Measurements from ENCODE around the gene AMHR2.
"Not testable (repeated sequence)": the region's sequence is repeated elsewhere in the genome, so short reads cannot be mapped to it uniquely, and the experiment has no call there.

AMHR2 gene

DNA sequence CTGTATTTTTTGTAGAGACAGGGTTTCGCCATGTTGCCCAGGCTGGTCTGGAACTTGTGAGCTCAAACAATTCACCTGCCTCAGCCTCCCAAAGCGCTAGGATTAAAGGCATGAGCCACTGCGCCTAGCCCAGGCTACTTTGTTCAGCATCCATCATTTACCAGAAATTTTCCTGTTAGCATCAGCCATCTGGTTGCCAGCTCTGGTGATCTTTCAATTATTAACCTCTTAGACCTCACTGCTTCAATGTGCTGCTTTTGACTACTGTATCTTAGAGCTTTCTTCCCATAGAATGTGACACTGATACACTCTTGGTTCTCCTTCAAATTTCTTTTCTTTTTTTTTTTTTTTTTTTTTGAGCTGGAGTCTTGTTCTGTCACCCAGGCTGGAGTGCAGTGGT is 5.4 kb upstream of the AMHR2 start:
- no peak overlapping the region for H3K4me3 ChIP-seq (ENCODE audit: low read depth, low read length)
- DNase-seq (ENCODE audit: low read depth), result no peak
- TF ChIP-seq, protein P1, sequence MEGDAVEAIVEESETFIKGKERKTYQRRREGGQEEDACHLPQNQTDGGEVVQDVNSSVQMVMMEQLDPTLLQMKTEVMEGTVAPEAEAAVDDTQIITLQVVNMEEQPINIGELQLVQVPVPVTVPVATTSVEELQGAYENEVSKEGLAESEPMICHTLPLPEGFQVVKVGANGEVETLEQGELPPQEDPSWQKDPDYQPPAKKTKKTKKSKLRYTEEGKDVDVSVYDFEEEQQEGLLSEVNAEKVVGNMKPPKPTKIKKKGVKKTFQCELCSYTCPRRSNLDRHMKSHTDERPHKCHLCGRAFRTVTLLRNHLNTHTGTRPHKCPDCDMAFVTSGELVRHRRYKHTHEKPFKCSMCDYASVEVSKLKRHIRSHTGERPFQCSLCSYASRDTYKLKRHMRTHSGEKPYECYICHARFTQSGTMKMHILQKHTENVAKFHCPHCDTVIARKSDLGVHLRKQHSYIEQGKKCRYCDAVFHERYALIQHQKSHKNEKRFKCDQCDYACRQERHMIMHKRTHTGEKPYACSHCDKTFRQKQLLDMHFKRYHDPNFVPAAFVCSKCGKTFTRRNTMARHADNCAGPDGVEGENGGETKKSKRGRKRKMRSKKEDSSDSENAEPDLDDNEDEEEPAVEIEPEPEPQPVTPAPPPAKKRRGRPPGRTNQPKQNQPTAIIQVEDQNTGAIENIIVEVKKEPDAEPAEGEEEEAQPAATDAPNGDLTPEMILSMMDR (conservative IDR thresholded peaks at IDR 0.05; ENCODE audit: low read depth, low read length), result no peak

- no peak overlapping the region for H3K4me3 ChIP-seq (ENCODE audit: low read depth, low read length)
- TF ChIP-seq, protein P1 (conservative IDR thresholded peaks at IDR 0.05; ENCODE audit: low read depth, low read length), result no peak
- DNase-seq (ENCODE audit: low read depth), result no peak
Observed at GRCh38 chr12:53419756-53420155, 3.9 kb upstream of the AMHR2 start.

DNA sequence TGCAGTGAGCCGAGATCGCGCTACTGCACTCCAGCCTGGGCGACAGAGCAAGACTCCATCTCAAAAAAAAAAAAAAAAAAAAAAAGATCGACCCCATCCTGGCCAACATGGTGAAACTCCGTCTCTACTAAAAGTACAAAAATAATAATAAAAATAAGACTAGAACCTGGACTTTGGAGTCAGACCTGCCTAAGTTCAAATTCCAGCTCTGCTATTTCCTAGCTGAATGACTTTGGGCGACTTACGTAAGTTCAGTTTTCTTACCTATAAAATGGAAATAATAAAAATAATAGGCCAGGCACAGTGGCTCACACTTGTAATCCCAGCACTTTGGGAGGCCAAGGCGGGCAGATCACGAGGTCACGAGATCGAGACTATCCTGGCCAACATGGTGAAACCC is 1.4 kb upstream of the AMHR2 start:
- not testable (repeated sequence) for H3K4me3 ChIP-seq (ENCODE audit: low read depth, low read length); DNase-seq (ENCODE audit: low read depth)

- TF ChIP-seq, protein P1 (conservative IDR thresholded peaks at IDR 0.05; ENCODE audit: low read depth, low read length), result no peak
- DNase-seq (ENCODE audit: low read depth), result no peak
- no peak overlapping the region for H3K4me3 ChIP-seq (ENCODE audit: low read depth, low read length)
Observed at GRCh38 chr12:53424626-53425514, 1.2 kb downstream of the AMHR2 start.

- H3K4me3 ChIP-seq (ENCODE audit: low read depth, low read length), result no peak overlapping the region
- DNase-seq (ENCODE audit: low read depth), result no peak
- TF ChIP-seq, protein P1 (conservative IDR thresholded peaks at IDR 0.05; ENCODE audit: low read depth, low read length), result no peak
Observed at GRCh38 chr12:53425515-53426150, 2.0 kb downstream of the AMHR2 start.

- TF ChIP-seq, protein P1 (conservative IDR thresholded peaks at IDR 0.05; ENCODE audit: low read depth, low read length), result no peak
- DNase-seq (ENCODE audit: low read depth), result peak; percentile 77
- no peak overlapping the region for H3K4me3 ChIP-seq (ENCODE audit: low read depth, low read length)
Observed at GRCh38 chr12:53427905-53428594, 4.4 kb downstream of the AMHR2 start.

DNA sequence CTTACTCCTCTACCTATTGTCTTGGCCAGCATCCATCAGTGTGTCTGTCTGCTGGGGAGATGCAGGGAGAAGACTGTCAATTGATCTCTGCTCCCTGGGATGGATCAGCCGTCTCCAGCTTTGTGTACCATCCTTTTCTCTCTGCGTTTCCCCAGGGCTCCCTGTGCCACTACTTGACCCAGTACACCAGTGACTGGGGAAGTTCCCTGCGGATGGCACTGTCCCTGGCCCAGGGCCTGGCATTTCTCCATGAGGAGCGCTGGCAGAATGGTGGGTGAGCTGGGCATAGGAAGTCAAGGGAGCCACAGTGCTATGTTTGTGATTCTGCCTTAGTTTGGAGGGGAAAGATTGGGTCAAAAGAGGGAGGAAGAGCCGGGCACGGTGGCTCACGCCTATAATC is 5.1 kb downstream of the AMHR2 start:
- TF ChIP-seq, protein P1 (conservative IDR thresholded peaks at IDR 0.05; ENCODE audit: low read depth, low read length), result no peak
- no peak for DNase-seq (ENCODE audit: low read depth)
- no peak overlapping the region for H3K4me3 ChIP-seq (ENCODE audit: low read depth, low read length)
